Daoy (cell line): ENCODE data around the gene INPP1. TPM values are rescaled to one million over a fixed set of nuclear protein-coding genes. Genes with fewer than 3 reads are reported as not detected.

Source experiments
- DNase-seq: peaks from one replicate; pipeline ENCODE4 v3.0.0-alpha.2; 2015; ENCODE audit warnings: low read depth
- total RNA-seq: library from RNA; depleted of rRNA; stranded (reverse); fragments of >200 nt; shearing (Covaris generic); gene quantifications from 2 replicates; pipeline ENCODE4 v1.2.3, GENCODE V29; 2014

The INPP1 gene
- total RNA-seq, 1 experiment from 2014 or later = 6.2 TPM

GRCh38 chr2:190361572-190361971 lies 18.2 kb downstream of the INPP1 start:
- no peak for DNase-seq

- no peak for DNase-seq
Observed at GRCh38 chr2:190362894-190363293, 19.5 kb downstream of the INPP1 start.

GRCh38 chr2:190365499-190366204 lies 22.3 kb downstream of the INPP1 start:
- DNase-seq = no peak

- DNase-seq = no peak
Observed at GRCh38 chr2:190366248-190366753, 22.9 kb downstream of the INPP1 start.

GRCh38 chr2:190367091-190367490 lies 23.7 kb downstream of the INPP1 start:
- DNase-seq = no peak

- DNase-seq = no peak
Observed at GRCh38 chr2:190369635-190370034, 26.2 kb downstream of the INPP1 start.

GRCh38 chr2:190376083-190376482 lies 32.7 kb downstream of the INPP1 start:
- no peak for DNase-seq

GRCh38 chr2:190376591-190377245 lies 33.3 kb downstream of the INPP1 start:
- DNase-seq = no peak

GRCh38 chr2:190378880-190379237 lies 35.5 kb downstream of the INPP1 start:
- DNase-seq = no peak

- peak; percentile 56 for DNase-seq
Observed at GRCh38 chr2:190379249-190379964, 36.0 kb downstream of the INPP1 start.

GRCh38 chr2:190380962-190381412 lies 37.6 kb downstream of the INPP1 start:
- no peak for DNase-seq

- peak; percentile 28 for DNase-seq
Observed at GRCh38 chr2:190382851-190383250, 39.5 kb downstream of the INPP1 start.

GRCh38 chr2:190387422-190387821 lies 44.0 kb downstream of the INPP1 start:
- no peak for DNase-seq

- DNase-seq = no peak
Observed at GRCh38 chr2:190396271-190396670, 52.9 kb downstream of the INPP1 start.

- DNase-seq = no peak
Observed at GRCh38 chr2:190402986-190403603, 59.7 kb downstream of the INPP1 start.

- DNase-seq = peak; percentile 53
Observed at GRCh38 chr2:190404487-190404886, 61.1 kb downstream of the INPP1 start.

- no peak for DNase-seq
Observed at GRCh38 chr2:190405070-190405469, 61.7 kb downstream of the INPP1 start.

GRCh38 chr2:190405995-190406394 lies 62.6 kb downstream of the INPP1 start:
- no peak for DNase-seq

GRCh38 chr2:190406805-190407204 lies 63.4 kb downstream of the INPP1 start:
- no peak for DNase-seq

GRCh38 chr2:190407246-190407661 lies 63.9 kb downstream of the INPP1 start:
- DNase-seq = peak; percentile 8

GRCh38 chr2:190407662-190408537 lies 64.5 kb downstream of the INPP1 start, which contains the start of gene MFSD6:
MFSD6 (plus strand) TSS chr2:190408355; CDS start chr2:190436030, 27,675 bp downstream.
- peak; percentile 59 for DNase-seq
